Activated CD8-positive, alpha-beta T cell treated with anti-CD3 and anti-CD28 coated beads, Interleukin-2, amount 10 ng/mL, durations not matched to agents 7 days and 5 days (primary cell): ENCODE results near the gene ARPC2. TPM values are rescaled to one million over a fixed set of nuclear protein-coding genes. Genes with fewer than 3 reads are reported as not detected.

Experiments
- ATAC-seq: fragments of 150-1000 bp; cut with Tn5 transposase; one replicate; pipeline ENCODE4 v1.10.0; 2021; ENCODE audit warnings: moderate library complexity
- CTCF ChIA-PET: fragments of 350-600 bp; sonication (Branson Sonifier 250); formaldehyde crosslinking; loops from one replicate; lab custom pipeline; 2021; ENCODE audit warnings: antibody characterized with exemption; lab: Charles Lee
- POLR2A ChIA-PET: fragments of 350-600 bp; sonication (Branson Sonifier 250); formaldehyde crosslinking; loops from one replicate; lab custom pipeline; 2021; ENCODE audit warnings: antibody characterized with exemption; lab: Charles Lee
- DNase-seq: peaks from one replicate; pipeline ENCODE4 v3.0.0-alpha.2; 2020
- H3K27ac Mint-ChIP-seq: one replicate; pipeline ENCODE4 v1.8.0; 2021; ENCODE audit warnings: mild to moderate bottlenecking, mixed read lengths
- H3K27me3 Mint-ChIP-seq: one replicate; pipeline ENCODE4 v1.8.0; 2021; ENCODE audit warnings: low read depth, mixed read lengths
- H3K36me3 Mint-ChIP-seq: one replicate; pipeline ENCODE4 v1.8.0; 2021; ENCODE audit warnings: low read depth, mixed read lengths
- H3K4me1 Mint-ChIP-seq: one replicate; pipeline ENCODE4 v1.8.0; 2021; ENCODE audit warnings: low read depth, mixed read lengths
- H3K4me3 Mint-ChIP-seq: one replicate; pipeline ENCODE4 v1.8.0; 2021; ENCODE audit warnings: mild to moderate bottlenecking, mixed read lengths
- H3K9me3 Mint-ChIP-seq: one replicate; pipeline ENCODE4 v1.8.0; 2022; ENCODE audit warnings: mixed read lengths; ENCODE audit not compliant: insufficient read depth
- total RNA-seq, 2 experiments: library from RNA; stranded (reverse); gene quantifications; one replicate each; pipeline ENCODE4 v1.2.3, GENCODE V29; 2021

ARPC2 gene
- total RNA-seq, 2 experiments from 2014 or later, result 821 to 844 TPM

GRCh38 chr2:218278531-218279360, 61.8 kb downstream of the ARPC2 start:
- Mint-ChIP-seq H3K27ac (no peak overlapping the region), H3K27me3 (no peaks in the 10 kb centered on the region), H3K4me1 (peaks cover 8% of the 10 kb centered on the region), H3K36me3 (peaks cover 53% of the 10 kb centered on the region), H3K4me3 (no peak overlapping the region), H3K9me3 (no peaks in the 10 kb centered on the region)
- POLR2A ChIA-PET, result no interaction called here
- ATAC-seq (no peak), DNase-seq (no peak)
- CTCF ChIA-PET, result no interaction called here

- H3K27ac Mint-ChIP-seq, result peak overlapping the region; percentile 60
- H3K4me3 Mint-ChIP-seq, result no peak overlapping the region
- ChIA-PET CTCF (interaction anchor here (1.3 kb wide), 1 partner anchor 11 kb away, joined by 3 read pairs; no protein-coding TSS in a partner anchor), POLR2A (no interaction called here)
- H3K27me3 Mint-ChIP-seq, result no peaks in the 10 kb centered on the region
- no peaks in the 10 kb centered on the region for H3K9me3 Mint-ChIP-seq
- ATAC-seq, result no peak
- no peak for DNase-seq
- H3K36me3 Mint-ChIP-seq, result peaks cover 44% of the 10 kb centered on the region
- peaks cover 22% of the 10 kb centered on the region for H3K4me1 Mint-ChIP-seq
Observed at GRCh38 chr2:218280260-218280870, 63.4 kb downstream of the ARPC2 start.

- DNase-seq (no peak), ATAC-seq (no peak)
- ChIA-PET CTCF (interaction anchor here (1.3 to 7.0 kb wide), 2 partner anchors 8 to 10 kb away, joined by 3 to 158 read pairs; partner anchors contain the start of genes AAMP and PNKD), POLR2A (interaction anchor here (1.4 kb wide), 1 partner anchor 9 kb away, joined by 3 read pairs; no protein-coding TSS in a partner anchor)
- H3K4me3 Mint-ChIP-seq, result no peak overlapping the region
- H3K36me3 Mint-ChIP-seq, result peaks cover 38% of the 10 kb centered on the region
- H3K9me3 Mint-ChIP-seq, result no peaks in the 10 kb centered on the region
- H3K4me1 Mint-ChIP-seq, result peaks cover 33% of the 10 kb centered on the region
- peak overlapping the region; percentile 72 for H3K27ac Mint-ChIP-seq
- no peaks in the 10 kb centered on the region for H3K27me3 Mint-ChIP-seq
Observed at GRCh38 chr2:218281449-218281848, 64.5 kb downstream of the ARPC2 start.

GRCh38 chr2:218282173-218282991, 65.4 kb downstream of the ARPC2 start:
- ATAC-seq (no peak), DNase-seq (no peak)
- Mint-ChIP-seq H3K4me1 (peaks cover 42% of the 10 kb centered on the region), H3K36me3 (peaks cover 31% of the 10 kb centered on the region), H3K4me3 (no peak overlapping the region), H3K27ac (peak overlapping the region; percentile 43), H3K9me3 (no peaks in the 10 kb centered on the region), H3K27me3 (no peaks in the 10 kb centered on the region)
- ChIA-PET POLR2A (interaction anchor here (1.0 to 1.4 kb wide), 2 partner anchors 10 to 12 kb away, joined by 3 read pairs; partner anchors contain the start of genes AAMP and PNKD), CTCF (interaction anchor here (7.0 kb wide), 1 partner anchor 9 kb away, joined by 158 read pairs; the partner anchor contains the start of genes AAMP and PNKD)

GRCh38 chr2:218284106-218284811, 67.3 kb downstream of the ARPC2 start:
- peaks cover 59% of the 10 kb centered on the region for H3K4me1 Mint-ChIP-seq
- no peaks in the 10 kb centered on the region for H3K9me3 Mint-ChIP-seq
- no peaks in the 10 kb centered on the region for H3K27me3 Mint-ChIP-seq
- H3K36me3 Mint-ChIP-seq, result peaks cover 27% of the 10 kb centered on the region
- DNase-seq (peak; percentile 65), ATAC-seq (peak; percentile 22)
- peak overlapping the region; percentile 98 for H3K27ac Mint-ChIP-seq
- H3K4me3 Mint-ChIP-seq, result peak overlapping the region; percentile 40
- ChIA-PET POLR2A (interaction anchor here (0.7 kb wide), 1 partner anchor 13 kb away, joined by 4 read pairs; no protein-coding TSS in a partner anchor), CTCF (interaction anchor here (0.7 to 7.0 kb wide), 4 partner anchors 8 to 27 kb away, joined by 3 to 158 read pairs (median 14); partner anchors contain the start of genes AAMP, PNKD and TMBIM1)

- ATAC-seq (no peak), DNase-seq (no peak)
- POLR2A ChIA-PET, result interaction anchor here (0.9 to 3.4 kb wide), 5 partner anchors 9 to 111 kb away, joined by 3 to 23 read pairs (median 15); partner anchors contain the start of genes AAMP and PNKD
- peaks cover 20% of the 10 kb centered on the region for H3K36me3 Mint-ChIP-seq
- peak overlapping the region; percentile 91 for H3K4me3 Mint-ChIP-seq
- H3K9me3 Mint-ChIP-seq, result no peaks in the 10 kb centered on the region
- H3K4me1 Mint-ChIP-seq, result peaks cover 70% of the 10 kb centered on the region
- peak overlapping the region; percentile 98 for H3K27ac Mint-ChIP-seq
- CTCF ChIA-PET, result interaction anchor here (0.7 to 7.0 kb wide), 9 partner anchors 8 to 613 kb away, joined by 3 to 158 read pairs (median 4); partner anchors contain the start of genes AAMP and PNKD
- no peaks in the 10 kb centered on the region for H3K27me3 Mint-ChIP-seq
Observed at GRCh38 chr2:218285604-218286003, 68.6 kb downstream of the ARPC2 start.

GRCh38 chr2:218286570-218287459, 69.8 kb downstream of the ARPC2 start:
- no peaks in the 10 kb centered on the region for H3K9me3 Mint-ChIP-seq
- peak; percentile 90 for DNase-seq

GRCh38 chr2:218289639-218290315, 72.8 kb downstream of the ARPC2 start:
- CTCF ChIA-PET, result interaction anchor here (0.7 to 4.1 kb wide), 11 partner anchors 9 to 370 kb away, joined by 3 to 43 read pairs (median 8); partner anchors contain the start of genes AAMP, BCS1L, CATIP and PNKD
- Mint-ChIP-seq H3K27ac (peak overlapping the region; percentile 89), H3K36me3 (peaks cover 13% of the 10 kb centered on the region), H3K27me3 (no peaks in the 10 kb centered on the region), H3K9me3 (no peaks in the 10 kb centered on the region), H3K4me1 (peaks cover 83% of the 10 kb centered on the region), H3K4me3 (peak overlapping the region; percentile 80)
- DNase-seq (no peak), ATAC-seq (no peak)
- POLR2A ChIA-PET, result no interaction called here

More at GRCh38 chr2:218286570-218287459, 69.8 kb downstream of the ARPC2 start:
- POLR2A ChIA-PET, result interaction anchor here (0.8 to 3.4 kb wide), 11 partner anchors 9 to 121 kb away, joined by 3 to 23 read pairs (median 4); partner anchors contain the start of genes AAMP, CTDSP1 and PNKD
- CTCF ChIA-PET, result interaction anchor here (0.9 to 7.0 kb wide), 14 partner anchors 9 to 1008 kb away, joined by 3 to 158 read pairs (median 4); partner anchors contain the start of genes AAMP, CTDSP1 and PNKD
- peaks cover 16% of the 10 kb centered on the region for H3K36me3 Mint-ChIP-seq
- peak; percentile 77 for ATAC-seq
- H3K4me1 Mint-ChIP-seq, result peaks cover 78% of the 10 kb centered on the region
- peak overlapping the region; percentile 98 for H3K27ac Mint-ChIP-seq
- H3K4me3 Mint-ChIP-seq, result peak overlapping the region; percentile 91
- H3K27me3 Mint-ChIP-seq, result no peaks in the 10 kb centered on the region
